NCI-H1436 treated with DMSO at 0.1 percent for 48 hours (cell line): ENCODE measurements around the gene GALR3.

Source experiments
- DNase-seq: peaks from one replicate; lab custom pipeline; 2025; lab: John Stamatoyannopoulos, UW

Gene GALR3

DNA sequence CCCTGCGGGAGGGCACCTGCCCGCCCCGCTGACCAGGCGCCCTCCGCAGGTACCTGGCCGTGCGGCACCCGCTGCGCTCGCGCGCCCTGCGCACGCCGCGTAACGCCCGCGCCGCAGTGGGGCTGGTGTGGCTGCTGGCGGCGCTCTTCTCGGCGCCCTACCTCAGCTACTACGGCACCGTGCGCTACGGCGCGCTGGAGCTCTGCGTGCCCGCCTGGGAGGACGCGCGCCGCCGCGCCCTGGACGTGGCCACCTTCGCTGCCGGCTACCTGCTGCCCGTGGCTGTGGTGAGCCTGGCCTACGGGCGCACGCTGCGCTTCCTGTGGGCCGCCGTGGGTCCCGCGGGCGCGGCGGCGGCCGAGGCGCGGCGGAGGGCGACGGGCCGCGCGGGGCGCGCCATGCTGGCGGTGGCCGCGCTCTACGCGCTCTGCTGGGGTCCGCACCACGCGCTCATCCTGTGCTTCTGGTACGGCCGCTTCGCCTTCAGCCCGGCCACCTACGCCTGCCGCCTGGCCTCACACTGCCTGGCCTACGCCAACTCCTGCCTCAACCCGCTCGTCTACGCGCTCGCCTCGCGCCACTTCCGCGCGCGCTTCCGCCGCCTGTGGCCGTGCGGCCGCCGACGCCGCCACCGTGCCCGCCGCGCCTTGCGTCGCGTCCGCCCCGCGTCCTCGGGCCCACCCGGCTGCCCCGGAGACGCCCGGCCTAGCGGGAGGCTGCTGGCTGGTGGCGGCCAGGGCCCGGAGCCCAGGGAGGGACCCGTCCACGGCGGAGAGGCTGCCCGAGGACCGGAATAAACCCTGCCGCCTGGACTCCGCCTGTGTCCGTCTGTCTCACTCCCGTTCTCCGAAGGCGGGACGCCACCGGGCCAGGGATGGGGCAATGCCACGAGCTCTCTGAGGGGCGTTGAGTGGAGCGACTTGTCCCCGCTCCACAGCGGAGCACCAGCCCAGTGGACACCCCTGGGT, 1.8 kb downstream of the GALR3 start:
- no peak for DNase-seq

DNA sequence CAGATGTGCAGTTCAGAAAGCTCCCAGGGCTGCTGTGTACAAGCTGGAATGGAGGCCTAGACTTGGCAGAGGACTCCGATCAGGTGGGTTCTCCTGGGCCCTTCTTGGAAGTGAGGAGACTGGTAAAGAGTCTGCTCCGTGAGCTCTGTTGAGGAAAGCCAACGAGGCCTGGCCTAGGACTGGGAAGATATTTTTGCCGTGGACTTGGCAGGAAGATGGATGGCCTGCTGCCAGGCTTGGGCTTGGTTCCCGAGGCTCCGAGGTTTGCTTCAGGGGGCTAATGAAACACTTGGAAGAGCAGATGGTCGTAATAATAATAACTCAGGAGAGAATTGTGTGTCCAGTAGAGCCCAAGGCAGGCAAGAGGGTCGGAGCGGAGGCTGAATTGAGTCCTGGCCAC, 3.9 kb downstream of the GALR3 start:
- no peak for DNase-seq

DNA sequence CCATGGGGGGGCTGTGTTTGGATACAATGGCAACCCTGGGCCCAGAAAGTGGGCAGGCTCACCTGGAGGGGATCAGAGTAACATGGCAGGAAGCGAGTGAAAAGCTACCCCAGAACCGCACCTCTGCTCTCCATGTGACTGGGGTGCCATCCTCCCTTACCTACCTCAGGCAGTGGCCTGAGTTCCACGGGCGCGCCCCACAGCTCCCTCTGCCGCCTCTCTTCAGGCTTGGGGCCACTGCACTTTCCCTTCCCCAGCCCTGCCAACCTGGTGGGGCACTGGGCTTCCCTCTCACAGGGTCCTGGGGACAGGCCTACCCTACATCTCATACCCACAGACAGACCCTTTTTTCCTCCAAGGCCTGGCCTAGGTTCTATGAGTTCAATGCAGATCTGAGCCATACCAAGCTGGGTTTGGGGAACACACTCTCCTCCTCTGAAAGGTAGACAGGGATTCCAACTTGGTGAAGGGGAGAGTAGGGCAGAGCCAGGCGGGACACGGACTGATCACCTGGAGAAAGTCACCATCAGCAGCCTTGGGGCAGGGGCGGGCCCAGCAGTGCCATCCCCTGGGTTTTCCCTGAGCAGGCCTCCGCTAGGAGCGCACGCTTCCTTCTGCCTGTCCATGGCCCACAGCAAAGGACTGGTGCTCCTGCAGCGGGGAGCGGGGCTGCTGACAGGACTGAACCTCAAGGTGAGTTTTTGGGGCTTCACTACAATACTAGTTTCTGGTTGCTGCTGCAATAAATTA, 7.1 kb downstream of the GALR3 start:
- DNase-seq, result no peak

DNA sequence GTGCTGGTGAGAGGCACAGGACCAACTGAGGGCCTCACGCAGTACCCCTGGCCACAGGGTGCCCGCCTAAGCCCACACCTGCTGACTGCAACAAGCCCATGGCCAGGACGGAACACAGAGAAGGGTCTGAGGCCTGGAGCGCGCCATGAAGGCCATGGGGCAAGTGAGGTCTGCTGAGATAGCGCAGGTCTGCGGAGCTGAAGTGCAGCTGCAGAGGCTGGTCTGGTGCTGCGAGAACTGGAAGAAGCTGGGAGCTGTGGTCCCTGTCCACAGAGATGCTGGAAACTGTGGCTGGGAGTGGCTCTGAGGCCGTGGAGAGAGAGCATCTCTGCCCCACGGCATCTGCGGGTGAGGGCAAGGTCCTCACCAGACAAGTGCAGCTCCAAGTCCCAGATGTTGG, 8.3 kb downstream of the GALR3 start:
- DNase-seq, result no peak

DNA sequence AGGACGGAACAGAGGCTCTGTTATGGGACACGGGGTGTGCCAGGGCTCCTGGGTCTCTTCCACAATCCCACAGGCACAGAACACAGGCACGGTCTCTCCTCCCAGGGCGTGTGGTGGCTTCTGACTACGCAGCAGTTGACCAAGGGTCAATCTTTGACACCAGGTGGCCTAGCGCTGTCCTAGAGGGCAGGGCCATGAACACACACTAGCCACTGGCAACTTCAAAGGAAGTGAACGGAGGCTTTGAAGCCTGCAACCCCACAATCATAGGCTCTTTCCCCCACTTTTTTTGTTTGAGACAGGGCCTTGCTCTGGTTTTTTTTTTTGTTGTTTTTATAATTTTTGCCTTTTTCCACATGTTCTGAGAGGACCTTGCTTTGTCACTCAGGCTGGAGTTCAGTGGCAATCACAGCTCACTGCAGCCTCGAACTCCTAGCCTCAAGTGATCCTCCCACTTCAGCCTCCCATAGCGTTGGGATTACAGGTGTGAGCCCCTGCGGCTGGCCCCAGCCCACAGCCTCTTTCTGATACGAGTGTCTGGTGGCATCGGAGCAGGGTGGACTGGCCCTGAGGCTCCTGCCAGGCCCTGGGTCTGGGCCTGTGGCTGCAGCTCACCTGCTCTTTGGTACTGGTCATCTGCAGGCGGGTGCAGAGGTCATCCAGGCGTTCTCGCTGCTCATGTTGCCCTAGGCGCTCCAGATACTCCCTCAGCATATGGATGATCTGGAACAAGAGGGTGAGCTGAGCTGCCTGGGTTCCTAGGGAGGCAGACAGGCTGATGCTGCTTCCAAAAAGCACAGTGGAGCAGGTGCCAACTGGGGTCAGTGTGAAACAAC, 9.1 kb downstream of the GALR3 start:
- no peak for DNase-seq

DNA sequence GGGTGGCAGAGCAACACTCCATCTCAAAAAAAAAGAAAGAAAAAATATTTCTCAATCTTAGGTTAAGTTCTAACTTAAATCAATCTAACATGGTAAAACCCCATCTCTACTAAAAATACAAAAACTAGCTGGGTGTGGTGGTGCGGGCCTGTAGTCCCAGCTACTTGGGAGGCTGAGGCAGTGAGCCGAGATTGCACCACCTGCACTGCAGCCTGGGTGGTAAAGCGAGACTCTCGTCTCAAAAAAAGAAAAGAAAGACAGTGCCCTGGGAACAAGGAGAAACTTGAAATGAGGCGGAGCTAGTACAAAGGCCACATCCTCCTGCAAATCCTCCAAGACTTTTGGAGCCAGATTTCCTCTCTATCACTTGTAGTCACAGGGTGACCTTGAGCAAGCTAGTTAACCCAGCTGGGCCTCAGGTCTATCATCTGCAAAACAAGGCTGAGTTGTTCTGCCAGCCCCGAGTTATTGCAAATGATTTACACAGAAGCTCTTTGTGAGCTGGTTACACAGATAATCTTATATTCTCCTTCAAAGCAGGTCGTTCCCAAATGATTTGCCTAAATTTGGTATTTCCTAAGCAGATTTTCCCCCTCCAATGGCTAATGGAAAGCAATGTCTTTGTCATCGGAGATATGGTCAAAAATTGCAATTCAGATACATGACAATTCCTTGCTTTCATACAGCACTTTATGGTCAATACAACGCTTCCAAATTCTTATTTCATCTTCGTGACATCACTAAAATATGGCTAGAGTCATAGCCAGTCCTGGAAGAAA, 19.0 kb downstream of the GALR3 start:
- no peak for DNase-seq

DNA sequence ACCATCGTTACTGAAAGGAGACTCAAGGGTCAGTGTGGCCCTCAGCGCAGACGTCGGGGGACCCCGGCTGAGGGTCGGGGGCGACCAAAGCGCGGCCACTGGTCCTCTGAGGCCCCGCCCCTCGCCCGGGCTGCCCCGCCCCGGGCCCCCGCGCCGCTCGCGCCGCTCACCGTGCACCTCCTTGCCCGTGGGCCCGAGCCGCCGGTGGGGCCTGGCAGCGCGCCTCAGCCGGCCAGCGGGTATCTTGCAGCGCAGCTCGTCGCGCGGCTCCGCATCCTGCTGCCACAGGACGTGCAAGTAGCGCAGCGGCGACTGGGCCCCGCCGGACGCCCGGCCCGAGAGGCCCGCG, 20.5 kb downstream of the GALR3 start:
- no peak for DNase-seq

DNA sequence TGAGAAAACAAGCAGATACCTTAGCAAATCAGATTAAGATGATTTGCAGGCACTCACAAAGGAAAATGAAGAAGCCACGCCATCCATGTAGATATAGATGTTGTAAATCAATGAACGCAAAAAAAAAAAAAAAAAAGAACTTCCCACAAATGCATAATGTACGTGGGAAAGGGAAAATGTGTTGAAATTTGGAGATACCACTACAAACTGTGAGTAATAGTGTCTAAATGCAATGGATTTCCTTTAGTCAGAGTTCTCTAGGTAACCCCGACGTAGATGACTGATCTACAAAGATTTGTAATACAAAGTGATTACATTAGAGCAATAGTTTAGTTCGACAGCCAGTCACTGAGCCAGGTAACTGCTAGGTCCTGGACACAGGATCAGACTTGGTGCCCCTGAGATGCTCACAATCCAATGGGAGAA, 21.7 kb downstream of the GALR3 start:
- no peak for DNase-seq

DNA sequence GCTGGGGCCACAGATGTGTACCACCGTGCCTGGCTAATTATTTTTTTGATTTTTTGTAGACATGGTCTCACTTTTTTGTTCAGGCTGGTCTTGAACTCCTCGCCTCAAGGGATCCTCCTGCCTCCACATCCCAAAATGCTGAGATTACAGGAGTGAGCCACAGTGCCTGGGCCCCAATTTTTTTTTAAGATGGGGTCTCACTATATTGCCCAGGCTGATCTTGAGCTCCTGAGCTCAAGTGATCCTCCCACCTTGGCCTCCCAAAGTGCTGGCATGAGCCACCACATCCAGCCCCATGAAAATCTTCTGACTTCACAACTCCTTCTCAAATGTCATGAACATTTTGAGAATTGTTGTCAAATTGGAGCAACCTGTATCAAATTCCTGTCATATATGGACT, 23.3 kb downstream of the GALR3 start:
- DNase-seq, result no peak

DNA sequence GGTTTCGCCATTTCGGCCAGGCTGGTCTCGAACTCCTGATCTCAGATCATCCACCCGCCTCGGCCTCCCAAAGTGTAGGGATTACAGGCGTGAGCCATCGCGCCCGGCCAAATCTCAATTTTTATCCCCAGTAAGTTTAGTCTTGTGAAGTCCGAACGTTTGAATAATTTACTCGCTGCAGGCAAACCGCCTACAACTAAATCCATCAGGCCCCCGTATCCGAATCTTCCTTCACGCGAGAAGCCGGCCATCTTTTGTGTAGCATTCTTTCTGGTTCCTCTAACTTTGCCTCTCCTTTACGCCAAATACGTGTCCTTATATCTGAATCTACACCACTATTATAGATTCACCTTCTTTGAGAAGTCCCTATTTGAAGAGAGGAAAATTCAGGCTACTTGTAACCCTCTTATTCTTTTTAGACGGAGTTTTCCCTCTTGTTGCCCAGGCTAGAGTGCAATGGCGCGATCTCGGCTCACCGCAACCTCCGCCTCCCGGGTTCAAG, 25.5 kb downstream of the GALR3 start:
- no peak for DNase-seq

DNA sequence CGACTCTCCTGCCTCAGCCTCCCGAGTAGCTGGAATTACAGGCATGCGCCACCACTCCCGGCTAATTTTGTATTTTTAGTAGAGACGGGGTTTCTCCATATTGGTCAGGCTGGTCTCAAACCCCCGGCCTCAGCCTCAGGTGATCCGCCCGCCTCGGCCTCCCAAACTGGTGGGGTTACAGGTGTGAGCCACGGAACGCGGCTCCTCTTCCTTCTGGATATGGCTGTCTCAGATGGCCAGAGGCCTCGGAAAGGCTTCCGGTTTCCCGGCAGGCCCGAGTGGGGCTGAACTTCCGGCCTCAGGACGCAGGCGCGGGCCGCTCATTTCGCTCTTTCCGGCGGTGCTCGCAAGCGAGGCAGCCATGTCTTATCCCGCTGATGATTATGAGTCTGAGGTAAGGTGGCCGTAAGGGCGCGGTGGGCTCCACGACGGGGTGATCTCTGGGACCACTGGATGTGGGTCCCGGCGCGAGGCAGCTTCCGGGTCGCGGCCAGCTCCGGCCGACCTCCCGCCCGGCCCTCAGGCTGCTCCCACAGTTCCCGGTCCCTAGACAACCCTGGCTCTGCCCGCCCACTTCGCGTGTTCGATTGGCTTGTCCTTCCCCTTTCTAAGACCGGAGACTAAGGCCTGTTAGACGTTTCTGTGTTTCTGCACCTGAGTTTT, 26.0 kb downstream of the GALR3 start, which contains the start of gene EIF3L:
Gene EIF3L (plus strand): TSS at position 331 of the 663 bp plus-strand sequence. CDS start 31 bp downstream, at position 362.
- DNase-seq, result peak; percentile 51

DNA sequence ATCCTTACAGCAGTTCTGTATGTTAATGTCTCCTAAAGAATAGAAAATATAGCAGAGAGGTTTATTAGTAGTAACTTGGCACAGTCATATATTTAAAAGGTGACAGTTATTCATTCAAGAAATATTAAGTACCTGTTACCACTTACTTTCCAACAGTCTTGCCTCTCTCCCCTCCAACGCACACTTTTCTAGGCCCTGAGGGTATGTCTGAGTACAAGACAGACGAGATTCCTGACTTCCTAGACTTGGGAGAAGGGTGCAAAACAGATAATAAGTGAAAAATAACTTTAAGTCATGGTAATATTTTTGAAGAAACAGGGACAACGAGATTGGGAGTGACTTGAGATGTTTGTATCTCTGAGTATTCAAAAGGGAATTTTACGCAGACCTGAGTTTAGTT, 27.6 kb downstream of the GALR3 start:
- no peak for DNase-seq

DNA sequence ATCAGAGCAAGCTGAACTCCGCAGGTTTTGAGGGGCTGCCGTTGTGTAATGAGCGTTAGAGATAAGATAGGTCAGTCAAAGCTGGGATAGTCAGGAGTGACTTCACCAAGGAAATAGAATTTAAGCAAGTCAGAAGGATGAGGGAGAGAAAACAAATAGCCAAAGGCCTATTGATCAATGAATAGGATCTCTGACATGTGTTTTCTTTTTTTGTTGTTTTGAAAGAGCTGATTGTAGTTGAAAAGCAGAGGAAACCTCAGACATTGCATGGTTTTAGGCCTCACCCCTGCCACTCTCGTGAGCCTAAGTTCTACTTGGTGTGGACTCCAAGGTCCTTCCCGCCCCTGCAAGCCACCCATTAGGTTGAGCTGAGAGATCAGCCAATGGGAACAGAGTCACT, 29.2 kb downstream of the GALR3 start:
- DNase-seq, result no peak

DNA sequence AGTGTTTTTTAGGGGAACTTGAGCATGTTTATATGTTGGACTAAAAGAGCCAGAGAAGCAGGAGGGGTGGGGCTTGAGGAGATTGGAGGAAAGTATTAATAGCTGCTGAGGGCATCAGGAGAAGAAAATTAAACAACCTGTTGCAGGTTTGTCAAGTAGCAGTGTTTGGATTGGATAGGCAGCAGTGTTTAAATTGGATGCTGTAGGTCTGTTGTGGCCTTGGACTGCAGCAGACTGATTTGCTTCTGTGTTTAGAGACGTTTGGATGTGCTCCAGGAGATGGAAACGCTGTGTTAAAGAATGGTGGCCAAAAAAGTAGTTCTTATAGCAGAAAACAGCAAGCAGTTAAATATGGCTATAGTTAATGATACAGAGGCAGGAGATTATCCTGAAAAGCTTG, 31.8 kb downstream of the GALR3 start:
- no peak for DNase-seq

DNA sequence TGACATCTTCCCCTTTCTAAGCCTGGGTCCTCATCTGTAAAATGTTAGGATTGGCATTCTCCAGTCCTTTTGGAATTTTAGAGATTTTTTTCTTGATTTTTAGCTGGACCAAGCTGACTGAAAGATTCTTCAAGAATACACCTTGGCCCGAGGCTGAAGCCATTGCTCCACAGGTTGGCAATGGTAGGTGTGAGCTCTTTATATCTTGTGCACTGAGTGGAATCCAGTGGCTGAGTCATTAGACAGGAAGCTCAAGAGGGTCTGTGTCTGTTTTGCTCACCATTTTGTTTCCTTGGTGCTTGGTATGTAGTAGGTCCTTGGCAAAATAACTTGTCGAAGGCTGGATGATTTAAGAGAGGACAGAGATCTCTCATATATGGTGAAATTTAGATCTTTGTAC, 32.3 kb downstream of the GALR3 start:
- no peak for DNase-seq

DNA sequence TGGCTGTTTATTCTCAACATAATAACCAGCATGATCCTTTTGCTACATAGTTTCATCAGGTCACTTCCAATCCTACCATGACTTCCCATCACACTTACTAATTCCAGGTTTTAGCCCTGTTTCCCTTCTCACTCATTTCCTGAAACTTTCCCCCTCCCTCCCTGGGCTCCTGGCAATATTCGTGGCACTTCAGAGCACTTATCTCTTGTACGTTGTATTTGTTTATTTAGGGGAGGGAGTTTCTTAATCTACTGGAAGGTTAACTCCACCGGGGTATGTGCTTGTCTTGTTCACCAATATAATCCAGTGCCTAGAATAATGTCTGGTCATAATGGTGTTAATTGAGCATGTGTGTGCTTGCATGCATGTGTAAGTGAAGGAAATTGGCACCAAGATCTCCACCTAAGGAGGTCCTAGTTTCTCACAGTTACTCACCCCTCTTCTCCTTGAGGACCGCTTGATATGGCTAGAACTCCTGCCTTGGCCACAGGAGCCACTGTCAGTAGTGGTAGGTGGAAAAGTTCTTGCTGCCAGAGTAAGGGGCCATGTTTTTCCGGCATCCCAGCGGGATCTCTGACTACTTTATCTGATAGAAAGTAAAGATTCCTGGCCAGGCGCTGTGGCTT, 37.7 kb downstream of the GALR3 start:
- DNase-seq, result no peak

DNA sequence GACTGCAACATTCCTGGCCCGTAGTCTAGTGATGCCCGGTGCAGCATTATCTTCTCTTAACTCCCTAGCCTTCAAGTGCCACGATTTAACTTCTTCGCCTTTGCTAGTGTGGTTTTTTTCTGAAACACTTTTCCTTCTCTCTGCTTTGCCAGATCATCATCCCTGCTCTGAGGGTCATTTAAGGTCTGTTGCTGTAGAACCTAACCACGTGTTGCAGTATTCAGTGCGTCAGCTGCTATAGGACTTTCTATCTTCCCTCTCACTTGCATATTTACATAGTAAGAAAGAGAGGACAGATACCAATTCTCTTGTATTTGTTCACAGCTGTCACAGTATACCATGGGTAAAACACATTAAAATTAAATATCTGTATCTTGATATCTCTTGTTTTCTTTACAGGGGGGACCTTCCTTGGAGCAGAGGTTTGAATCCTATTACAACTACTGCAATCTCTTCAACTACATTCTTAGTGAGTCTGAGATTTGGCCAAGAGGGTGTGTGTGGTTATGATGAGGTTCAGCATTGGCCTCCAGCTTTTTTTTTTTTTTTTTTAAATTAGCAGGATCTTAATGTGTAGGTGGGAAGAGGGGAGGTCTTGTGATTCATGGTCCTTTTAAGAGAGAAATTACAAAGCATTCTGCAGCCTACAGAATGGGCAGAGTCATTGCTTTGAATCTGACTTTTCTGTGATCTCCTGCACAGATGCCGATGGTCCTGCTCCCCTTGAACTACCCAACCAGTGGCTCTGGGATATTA, 39.6 kb downstream of the GALR3 start:
- no peak for DNase-seq

DNA sequence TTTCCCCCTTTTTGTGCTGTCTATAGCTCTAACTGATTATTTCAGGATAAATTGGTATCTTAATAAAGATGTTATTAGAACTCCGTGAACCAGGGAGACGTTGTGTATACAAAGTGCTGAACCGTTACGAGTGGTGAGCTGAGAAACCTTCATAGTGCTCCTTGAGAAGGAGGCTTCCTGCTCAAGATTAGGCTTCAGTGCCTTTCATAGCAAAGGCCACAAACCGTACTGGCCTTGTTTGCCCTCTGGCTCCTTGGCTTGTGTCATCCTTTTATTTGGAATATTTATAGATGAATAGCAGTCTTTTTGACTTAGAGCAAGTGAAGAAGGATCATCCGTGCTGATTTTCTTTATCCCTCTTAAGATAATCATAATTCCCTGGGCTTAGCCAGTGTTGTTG, 42.3 kb downstream of the GALR3 start:
- no peak for DNase-seq

DNA sequence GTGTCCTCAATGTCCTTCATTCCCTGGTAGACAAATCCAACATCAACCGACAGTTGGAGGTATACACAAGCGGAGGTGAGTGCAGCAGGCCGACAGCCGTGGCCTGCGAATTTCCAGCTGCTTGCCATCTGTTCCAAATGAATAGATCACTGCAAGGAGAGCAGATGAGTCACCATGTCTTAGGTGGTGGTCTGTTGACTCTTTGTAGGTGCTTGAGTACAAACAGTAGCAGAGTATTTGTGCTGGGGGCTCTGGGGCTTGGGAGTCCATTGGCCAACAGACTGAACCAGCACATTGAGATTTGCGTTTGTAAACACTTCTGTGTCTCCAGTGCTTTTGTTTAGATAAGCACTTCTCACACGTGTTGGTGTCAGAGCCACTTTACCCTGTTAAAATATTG, 47.1 kb downstream of the GALR3 start:
- DNase-seq, result no peak
